GM18499 (cell line): ENCODE results near the gene TM9SF4.

ENCODE experiments used
- ATAC-seq: cut with Tn5 transposase; IDR thresholded peaks from one replicate; pipeline ENCODE4 v1.9.1; 2021; ENCODE audit warnings: moderate number of reproducible peaks; ENCODE audit not compliant: insufficient read depth, unreplicated experiment

Gene TM9SF4, protein sequence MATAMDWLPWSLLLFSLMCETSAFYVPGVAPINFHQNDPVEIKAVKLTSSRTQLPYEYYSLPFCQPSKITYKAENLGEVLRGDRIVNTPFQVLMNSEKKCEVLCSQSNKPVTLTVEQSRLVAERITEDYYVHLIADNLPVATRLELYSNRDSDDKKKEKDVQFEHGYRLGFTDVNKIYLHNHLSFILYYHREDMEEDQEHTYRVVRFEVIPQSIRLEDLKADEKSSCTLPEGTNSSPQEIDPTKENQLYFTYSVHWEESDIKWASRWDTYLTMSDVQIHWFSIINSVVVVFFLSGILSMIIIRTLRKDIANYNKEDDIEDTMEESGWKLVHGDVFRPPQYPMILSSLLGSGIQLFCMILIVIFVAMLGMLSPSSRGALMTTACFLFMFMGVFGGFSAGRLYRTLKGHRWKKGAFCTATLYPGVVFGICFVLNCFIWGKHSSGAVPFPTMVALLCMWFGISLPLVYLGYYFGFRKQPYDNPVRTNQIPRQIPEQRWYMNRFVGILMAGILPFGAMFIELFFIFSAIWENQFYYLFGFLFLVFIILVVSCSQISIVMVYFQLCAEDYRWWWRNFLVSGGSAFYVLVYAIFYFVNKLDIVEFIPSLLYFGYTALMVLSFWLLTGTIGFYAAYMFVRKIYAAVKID

GRCh38 chr20:32109392-32110172, at the start of gene TM9SF4:
Gene TM9SF4 (plus strand): TSS chr20:32109714. CDS start chr20:32109741, 27 bp downstream.
- ATAC-seq, result peak; percentile 50

DNA sequence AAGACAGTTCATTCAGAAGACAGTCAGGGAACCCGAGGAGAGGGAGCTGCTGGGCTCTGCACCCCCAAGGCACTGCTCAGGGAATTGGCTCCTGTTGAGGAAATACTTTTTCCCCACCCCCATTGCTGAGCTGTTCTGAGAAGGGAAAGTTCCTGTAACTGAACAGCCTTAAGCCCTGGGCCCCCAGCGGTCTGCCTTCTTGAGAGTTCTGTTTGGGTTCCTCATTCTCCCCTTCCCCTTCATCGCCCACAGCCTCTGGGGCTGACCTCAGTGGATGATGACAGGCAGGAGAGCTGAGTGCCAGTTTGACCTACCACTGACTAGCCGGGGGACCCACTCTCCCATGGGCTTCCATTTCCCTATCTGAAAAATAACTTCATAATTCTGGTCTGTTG, 46.7 kb upstream of the TM9SF4 start:
- ATAC-seq, result no peak

GRCh38 chr20:32063695-32064094, 45.8 kb upstream of the TM9SF4 start:
- ATAC-seq, result no peak

DNA sequence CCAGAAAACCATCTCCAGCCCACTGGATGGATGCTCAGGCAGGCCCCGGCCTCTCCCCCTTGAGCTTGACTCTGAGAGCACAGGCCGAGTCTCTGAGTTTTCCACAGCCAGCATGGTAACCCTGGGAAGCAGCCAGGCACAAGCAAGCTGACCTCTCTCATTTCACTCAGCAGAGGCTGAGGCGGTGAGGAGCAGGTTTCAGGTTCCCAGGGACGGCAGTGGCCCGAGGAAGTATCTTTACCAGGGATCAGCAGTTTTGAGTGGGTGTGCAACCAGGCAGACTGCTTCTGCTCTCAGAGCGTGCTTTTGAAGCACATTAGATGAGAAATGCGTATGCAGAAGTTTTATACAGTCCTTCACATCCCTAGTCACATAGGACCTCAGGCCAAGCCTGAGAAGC, 44.8 kb upstream of the TM9SF4 start:
- ATAC-seq, result no peak

GRCh38 chr20:32067234-32067821, 42.2 kb upstream of the TM9SF4 start:
- no peak for ATAC-seq

GRCh38 chr20:32068174-32068573, 41.3 kb upstream of the TM9SF4 start:
- ATAC-seq, result no peak

DNA sequence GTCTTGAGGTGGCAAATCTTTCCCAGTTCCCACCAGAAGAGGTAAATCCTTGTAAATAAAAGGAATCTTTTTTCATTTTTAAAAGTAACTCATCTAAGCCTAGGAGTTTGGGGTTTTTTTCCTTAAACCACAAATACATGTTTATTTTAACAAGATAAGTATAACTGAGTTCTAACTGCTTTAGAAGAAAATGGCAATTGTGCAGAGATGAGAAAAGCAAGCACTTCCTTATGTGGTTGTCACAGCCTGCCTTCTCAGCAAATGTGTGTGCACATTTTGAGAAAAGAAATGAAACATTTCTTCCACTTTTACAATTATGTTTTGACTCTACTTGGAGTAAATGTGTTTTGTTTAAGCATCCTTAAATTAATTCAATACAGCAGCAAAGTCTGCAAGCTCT, 39.8 kb upstream of the TM9SF4 start:
- ATAC-seq, result no peak

GRCh38 chr20:32070282-32070681, 39.2 kb upstream of the TM9SF4 start:
- no peak for ATAC-seq

GRCh38 chr20:32070690-32071213, 38.8 kb upstream of the TM9SF4 start:
- ATAC-seq, result no peak

- ATAC-seq, result no peak
Measured at GRCh38 chr20:32071395-32072167, 37.9 kb upstream of the TM9SF4 start.

- no peak for ATAC-seq
Measured at GRCh38 chr20:32072168-32072750, 37.3 kb upstream of the TM9SF4 start.

GRCh38 chr20:32075534-32075933, 34.0 kb upstream of the TM9SF4 start:
- no peak for ATAC-seq

GRCh38 chr20:32077190-32077589, 32.3 kb upstream of the TM9SF4 start:
- no peak for ATAC-seq

- no peak for ATAC-seq
Measured at GRCh38 chr20:32078322-32078721, 31.2 kb upstream of the TM9SF4 start.

- ATAC-seq, result no peak
Measured at GRCh38 chr20:32078791-32079190, 30.7 kb upstream of the TM9SF4 start.

GRCh38 chr20:32079655-32080109, 29.8 kb upstream of the TM9SF4 start:
- no peak for ATAC-seq

DNA sequence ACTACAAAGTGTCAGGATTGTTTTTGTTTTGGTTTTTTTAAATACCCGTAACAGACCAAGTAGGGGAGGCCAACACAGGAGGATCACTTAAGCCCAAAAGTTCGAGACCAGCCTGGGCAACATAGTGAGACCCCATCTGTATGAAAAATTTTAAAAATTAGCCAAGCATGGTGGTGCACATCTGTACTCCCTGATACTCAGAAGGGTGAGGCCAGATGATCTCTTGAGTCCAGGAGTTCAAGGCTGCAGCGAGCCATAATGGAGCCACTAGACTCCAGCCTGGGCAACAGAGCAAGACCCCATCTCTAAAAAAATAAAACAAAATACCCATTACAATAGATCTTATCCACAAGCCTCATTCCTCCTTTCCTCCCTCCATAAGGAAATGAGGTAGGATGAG, 28.7 kb upstream of the TM9SF4 start:
- ATAC-seq, result no peak

DNA sequence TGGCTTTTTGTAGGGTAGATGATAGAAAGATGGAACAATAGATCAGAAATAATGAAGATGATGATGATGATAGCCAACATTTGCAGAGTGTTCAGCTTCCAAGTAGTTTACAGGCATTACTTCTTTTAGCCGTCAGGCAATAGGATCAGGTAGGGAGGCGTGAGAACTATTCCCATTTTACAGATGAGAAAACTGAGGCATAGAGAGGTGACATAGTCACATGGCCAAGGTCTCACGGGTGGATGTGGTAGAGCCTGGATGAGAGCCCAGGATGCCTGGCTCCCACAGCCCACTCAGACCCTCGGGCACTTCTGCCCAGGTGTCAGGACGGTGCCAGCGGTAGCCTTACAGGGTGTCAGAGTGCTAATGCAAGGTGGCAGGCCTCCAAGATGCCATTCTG, 26.0 kb upstream of the TM9SF4 start:
- ATAC-seq, result no peak

DNA sequence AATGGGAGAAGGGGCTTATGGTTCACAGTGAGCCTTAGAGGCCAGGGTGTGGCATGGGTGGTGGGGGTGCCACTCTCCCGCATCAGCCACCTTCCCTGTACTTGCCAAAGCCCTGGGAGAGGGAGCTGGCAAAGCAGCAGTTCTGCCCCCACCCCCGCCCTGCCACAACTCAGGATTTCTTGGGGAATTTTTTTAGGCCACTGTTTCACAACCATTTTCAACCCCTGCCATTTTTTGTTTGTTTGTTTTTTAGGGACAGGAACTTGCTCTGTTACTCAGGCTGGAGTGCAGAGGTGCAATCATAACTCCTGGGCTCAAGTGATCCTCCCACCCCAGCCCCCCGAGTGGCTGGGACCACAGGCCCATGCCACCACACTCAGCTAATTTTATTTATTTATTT, 22.4 kb upstream of the TM9SF4 start:
- no peak for ATAC-seq
